ENCODE data around the gene TOP3A. TPM values are rescaled to one million over a fixed set of nuclear protein-coding genes. Genes with fewer than 3 reads are reported as not detected.

The TOP3A gene
- total RNA-seq, 1 experiment from 2014 or later, result 68.7 TPM

- H4K5ac ChIP-seq (ENCODE audit: insufficient read length, low read depth, low read length), result no peak overlapping the region
- H2AK5ac ChIP-seq (ENCODE audit: insufficient read length, low read length), result no peak overlapping the region
- no peaks in the 10 kb centered on the region for H3K9me3 ChIP-seq (ENCODE audit: control insufficient read depth, low read depth, low read length)
- H3T11ph ChIP-seq (ENCODE audit: low read length), result no peak overlapping the region
- H3K4ac ChIP-seq (ENCODE audit: low read depth, low read length), result no peak overlapping the region
- no peak overlapping the region for H4K8ac ChIP-seq (replicated peaks; ENCODE audit: insufficient read length, low read depth, low read length)
- H3K27me3 Mint-ChIP-seq (ENCODE audit: low read depth), result no peaks in the 10 kb centered on the region
- H3K79me1 ChIP-seq (ENCODE audit: insufficient read depth, low read depth, low read length, poor library complexity, severe bottlenecking), result peaks cover 9% of the 10 kb centered on the region
- no peak overlapping the region for H3K56ac ChIP-seq (ENCODE audit: insufficient read length, low read depth, low read length)
- WGBS (ENCODE audit: extremely low coverage, insufficient read length, low lambda C conversion rate), result no CpG with 5 or more reads among the region's 7 CpGs
- H3K27ac ChIP-seq (ENCODE audit: insufficient read length, low read depth, low read length), result no peak overlapping the region
- H2BK12ac ChIP-seq (ENCODE audit: insufficient read length, low read depth, low read length), result no peak overlapping the region
- no peak overlapping the region for H3K18ac ChIP-seq (ENCODE audit: insufficient read length, low read depth, low read length)
- TF ChIP-seq CTCF (conservative IDR thresholded peaks at IDR 0.05), result no peak
- H3K23me2 ChIP-seq (ENCODE audit: insufficient read length, low read depth, low read length, poor library complexity, severe bottlenecking), result peaks cover 10% of the 10 kb centered on the region
- H2BK20ac ChIP-seq (ENCODE audit: low read depth, low read length, poor library complexity, severe bottlenecking), result no peak overlapping the region
- no peak overlapping the region for H3K23ac ChIP-seq (ENCODE audit: insufficient read length, low read depth, low read length)
- no peak overlapping the region for H2BK15ac ChIP-seq (ENCODE audit: low read depth, low read length)
- no peak overlapping the region for H3K14ac ChIP-seq (ENCODE audit: insufficient read depth, low read length)
- H3K4me1 Mint-ChIP-seq, result peaks cover 20 to 24% of the 10 kb centered on the region in 2 experiments
- H2BK5ac ChIP-seq (ENCODE audit: insufficient read length, low read length), result no peak overlapping the region
- H4K20me1 ChIP-seq (ENCODE audit: control insufficient read depth, insufficient read depth, insufficient read length), result no peaks in the 10 kb centered on the region
- no peak for DNase-seq
- peaks cover 25% of the 10 kb centered on the region; the same call in 1 of the 2 replicates for H3K79me2 ChIP-seq (ENCODE audit: insufficient read depth, low read length)
- peaks cover 6 to 24% (median 23%) of the 10 kb centered on the region in 3 experiments; a peak in 6 of 7 replicates for H3K36me3 Mint-ChIP-seq (ENCODE audit: insufficient read depth in 1 of 3, low read depth in 3 of 3)
- H3K4me3 Mint-ChIP-seq, result peak overlapping the region in 1 of 2 experiments; percentile 35; a peak in 1 of 5 replicates
- H2AFZ ChIP-seq (ENCODE audit: low read length), result no peak overlapping the region
- H3K4me1 ChIP-seq (ENCODE audit: insufficient read depth, low read length), result no peaks in the 10 kb centered on the region
- no peaks in the 10 kb centered on the region; a peak in 1 of 5 replicates for H3K9me3 Mint-ChIP-seq
- H4K91ac ChIP-seq (ENCODE audit: insufficient read length, low read depth, low read length), result no peak overlapping the region
- no peak overlapping the region for H2BK120ac ChIP-seq (ENCODE audit: low read depth, low read length, poor library complexity, severe bottlenecking)
- H3K27me3 ChIP-seq (ENCODE audit: insufficient read depth, low read length), result no peaks in the 10 kb centered on the region
- no peak overlapping the region for H3K9ac ChIP-seq (ENCODE audit: extremely low read depth, insufficient read length, low read length)
- H3K4me2 ChIP-seq (ENCODE audit: insufficient read depth, insufficient read length, low read length), result no peak overlapping the region
- H3K27ac Mint-ChIP-seq, result peak overlapping the region in 1 of 3 experiments; percentile 44; a peak in 2 of 7 replicates
Measured at GRCh38 chr17:18229771-18230170, 85.0 kb downstream of the TOP3A start.
